AG04450 (cell line): ENCODE measurements around the gene DIP2B. TPM values are rescaled to one million over a fixed set of nuclear protein-coding genes. Genes with fewer than 3 reads are reported as not detected.

Source experiments
- CTCF ChIA-PET: fragments of 300-600, 350-600 bp; formaldehyde crosslinking; extraction: SDS; loops from one replicate; lab custom pipeline; 2022; ENCODE audit warnings: antibody characterized with exemption, inconsistent platforms; lab: Charles Lee
- POLR2A ChIA-PET: fragments of 350-600 bp; formaldehyde crosslinking; extraction: SDS; loops from one replicate; lab custom pipeline; 2021; ENCODE audit warnings: antibody characterized with exemption, inconsistent platforms; lab: Yijun Ruan, JAX
- DNase-seq: peaks from one replicate; pipeline ENCODE4 v3.0.0-alpha.2; 2011; ENCODE audit warnings: low read depth, low spot score
- H3K27ac ChIP-seq: one replicate; pipeline ENCODE4 v1.5.1; 2012; ENCODE audit warnings: low read depth, low read length, control low read depth
- H3K27me3 ChIP-seq: one replicate; pipeline ENCODE4 v1.6.0; 2012; ENCODE audit warnings: low read length; ENCODE audit not compliant: control insufficient read depth, insufficient read depth
- H3K4me3 ChIP-seq: 2 replicates; pipeline ENCODE4 v1.5.1; 2011; ENCODE audit warnings: mild to moderate bottlenecking, low read depth, low read length, control low read depth
- H3K9me3 ChIP-seq: 2 replicates; pipeline ENCODE4 v1.5.1; 2012; ENCODE audit warnings: low read length; ENCODE audit not compliant: control insufficient read depth, insufficient read depth
- polyA plus RNA-seq: library from polyadenylated mRNA; depleted of rRNA; stranded (reverse); fragments of >200 nt; gene quantifications from 2 replicates; pipeline ENCODE4 v1.2.3, GENCODE V29; 2011
- TF ChIP-seq, protein P1 (sequence below): IDR thresholded peaks from 2 replicates; pipeline ENCODE4 v1.5.1; 2011; ENCODE audit warnings: low read depth, low read length, control low read depth, inconsistent platforms

Gene DIP2B
- polyA plus RNA-seq, 1 experiment, result 22.0 TPM

- ChIA-PET POLR2A (no interaction called here), CTCF (interaction anchor here (1.0 to 1.3 kb wide), 2 partner anchors 37 to 224 kb away, joined by 3 read pairs; partner anchors contain the start of gene DIP2B)
- no peak overlapping the region for H3K4me3 ChIP-seq
- no peak for DNase-seq
- H3K9me3 ChIP-seq, result no peaks in the 10 kb centered on the region
- TF ChIP-seq, protein P1, sequence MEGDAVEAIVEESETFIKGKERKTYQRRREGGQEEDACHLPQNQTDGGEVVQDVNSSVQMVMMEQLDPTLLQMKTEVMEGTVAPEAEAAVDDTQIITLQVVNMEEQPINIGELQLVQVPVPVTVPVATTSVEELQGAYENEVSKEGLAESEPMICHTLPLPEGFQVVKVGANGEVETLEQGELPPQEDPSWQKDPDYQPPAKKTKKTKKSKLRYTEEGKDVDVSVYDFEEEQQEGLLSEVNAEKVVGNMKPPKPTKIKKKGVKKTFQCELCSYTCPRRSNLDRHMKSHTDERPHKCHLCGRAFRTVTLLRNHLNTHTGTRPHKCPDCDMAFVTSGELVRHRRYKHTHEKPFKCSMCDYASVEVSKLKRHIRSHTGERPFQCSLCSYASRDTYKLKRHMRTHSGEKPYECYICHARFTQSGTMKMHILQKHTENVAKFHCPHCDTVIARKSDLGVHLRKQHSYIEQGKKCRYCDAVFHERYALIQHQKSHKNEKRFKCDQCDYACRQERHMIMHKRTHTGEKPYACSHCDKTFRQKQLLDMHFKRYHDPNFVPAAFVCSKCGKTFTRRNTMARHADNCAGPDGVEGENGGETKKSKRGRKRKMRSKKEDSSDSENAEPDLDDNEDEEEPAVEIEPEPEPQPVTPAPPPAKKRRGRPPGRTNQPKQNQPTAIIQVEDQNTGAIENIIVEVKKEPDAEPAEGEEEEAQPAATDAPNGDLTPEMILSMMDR, result no peak
- H3K27me3 ChIP-seq, result no peaks in the 10 kb centered on the region
- H3K27ac ChIP-seq, result no peak overlapping the region
Observed at GRCh38 chr12:50728417-50728816, 223.6 kb downstream of the DIP2B start.

DNA sequence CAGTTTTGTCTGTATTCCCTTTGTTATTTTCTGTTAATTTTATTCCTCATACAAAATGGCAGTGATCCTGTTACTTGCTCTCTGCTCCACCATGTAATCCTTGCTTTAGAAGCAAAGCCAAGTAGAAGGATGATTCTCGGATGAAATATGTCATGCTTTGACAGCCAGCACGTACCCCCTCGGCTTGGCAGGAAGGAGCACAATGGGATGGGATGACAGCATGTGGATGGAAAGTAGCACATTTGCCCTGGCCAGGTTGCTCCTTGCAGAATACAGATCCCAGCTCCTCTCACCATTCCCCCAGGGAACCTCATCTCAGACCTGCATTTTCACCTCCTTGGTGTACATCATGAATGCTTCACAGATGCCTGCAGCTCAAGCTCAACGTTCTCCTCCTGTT is 224.1 kb downstream of the DIP2B start:
- TF ChIP-seq, protein P1, result no peak
- no peak overlapping the region for H3K27ac ChIP-seq
- ChIA-PET POLR2A (no interaction called here), CTCF (interaction anchor here (1.0 to 1.3 kb wide), 2 partner anchors 36 to 224 kb away, joined by 3 read pairs; partner anchors contain the start of gene DIP2B)
- H3K4me3 ChIP-seq, result no peak overlapping the region
- no peak for DNase-seq
- H3K27me3 ChIP-seq, result no peaks in the 10 kb centered on the region
- no peaks in the 10 kb centered on the region for H3K9me3 ChIP-seq

DNA sequence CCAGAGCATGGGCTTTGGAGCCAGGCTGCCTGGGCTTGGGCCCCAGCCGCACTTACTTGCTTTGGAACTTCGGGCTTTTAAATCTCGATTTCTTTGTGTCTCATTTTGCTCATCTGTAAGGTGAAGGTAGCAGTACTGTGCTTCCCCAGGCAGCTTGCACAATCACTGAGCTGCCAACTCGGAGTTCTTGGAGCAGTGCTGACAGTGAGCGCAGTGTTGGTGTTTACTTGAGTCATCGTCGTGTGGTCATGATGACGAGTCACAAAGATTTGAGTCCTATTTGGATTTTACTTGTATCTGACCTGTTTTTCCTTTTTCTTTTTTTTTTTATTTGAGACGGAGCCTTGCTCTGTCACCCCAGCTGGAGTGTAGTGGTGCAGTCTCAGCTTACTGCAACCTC is 227.8 kb downstream of the DIP2B start:
- Histone ChIP-seq H3K4me3 (no peak overlapping the region), H3K27ac (peak overlapping the region; percentile 65), H3K27me3 (no peaks in the 10 kb centered on the region), H3K9me3 (no peaks in the 10 kb centered on the region)
- DNase-seq, result peak; percentile 69
- CTCF ChIA-PET, result interaction anchor here (1.5 kb wide), 1 partner anchor 228 kb away, joined by 7 read pairs; the partner anchor contains the start of gene DIP2B
- TF ChIP-seq, protein P1, result no peak
- POLR2A ChIA-PET, result interaction anchor here (0.6 to 1.2 kb wide), 3 partner anchors 32 to 302 kb away, joined by 3 to 5 read pairs (median 4); no protein-coding TSS in a partner anchor

GRCh38 chr12:50733706-50734105 is 228.9 kb downstream of the DIP2B start:
- no peak overlapping the region for H3K4me3 ChIP-seq
- no peak overlapping the region for H3K27ac ChIP-seq
- TF ChIP-seq, protein P1, result no peak
- ChIA-PET CTCF (interaction anchor here (0.7 to 2.4 kb wide), 3 partner anchors 225 to 325 kb away, joined by 3 to 17 read pairs (median 10); partner anchors contain the start of gene DIP2B), POLR2A (no interaction called here)
- no peak for DNase-seq
- no peaks in the 10 kb centered on the region for H3K27me3 ChIP-seq
- H3K9me3 ChIP-seq, result no peaks in the 10 kb centered on the region

DNA sequence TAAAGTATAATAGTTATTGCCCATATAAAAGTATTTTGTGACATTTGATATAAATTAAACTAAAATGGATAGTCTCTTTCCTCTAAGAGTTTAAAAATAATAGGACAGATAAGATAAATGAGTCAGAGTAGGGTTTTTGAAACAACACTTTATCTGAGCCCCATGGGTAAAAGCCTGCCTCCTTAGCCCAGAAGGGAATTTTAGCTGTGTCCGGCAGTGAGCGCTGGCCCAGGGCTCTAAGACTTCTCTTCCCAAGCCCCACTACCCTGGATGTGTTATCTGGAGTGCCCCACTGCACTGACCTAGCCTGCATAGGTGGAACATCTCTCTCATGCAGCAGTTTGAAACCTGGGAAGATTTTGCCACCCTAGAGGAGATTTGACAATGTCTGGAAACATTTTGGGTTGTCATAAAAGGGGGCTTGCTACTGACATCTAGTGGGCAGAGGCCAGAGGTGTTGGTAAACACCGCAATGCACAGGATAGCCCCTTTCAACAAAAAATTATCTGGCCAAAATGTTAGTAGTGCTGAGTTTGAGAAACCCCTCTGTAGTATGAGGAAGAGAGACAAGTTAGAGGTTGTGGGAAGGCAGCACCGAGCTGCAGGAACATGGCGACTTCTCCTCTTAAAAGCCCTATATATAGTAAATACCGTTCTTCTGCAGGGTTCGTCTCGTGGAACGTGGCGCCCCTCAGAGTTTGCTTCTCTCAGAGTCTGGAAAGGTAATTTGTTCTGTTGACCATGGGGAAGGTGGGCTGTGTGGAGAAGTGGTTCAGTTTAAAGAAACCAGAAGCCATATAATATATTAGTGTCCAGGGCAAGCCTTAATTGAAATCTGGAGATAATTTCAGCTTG is 229.9 kb downstream of the DIP2B start:
- no peak overlapping the region for H3K4me3 ChIP-seq
- no peak for DNase-seq
- no peaks in the 10 kb centered on the region for H3K27me3 ChIP-seq
- H3K9me3 ChIP-seq, result no peaks in the 10 kb centered on the region
- CTCF ChIA-PET, result interaction anchor here (0.5 to 2.4 kb wide), 9 partner anchors 10 to 229 kb away, joined by 3 to 17 read pairs (median 4); partner anchors contain the start of gene DIP2B
- H3K27ac ChIP-seq, result no peak overlapping the region
- POLR2A ChIA-PET, result no interaction called here
- TF ChIP-seq, protein P1, result peak; percentile 75
